Body of pancreas (tissue), 4 donors: ENCODE measurements around the gene PHLDB3. TPM values are rescaled to one million over a fixed set of nuclear protein-coding genes. Genes with fewer than 3 reads are reported as not detected.

Experiments
- ATAC-seq: fragments of 150-250 bp; one replicate; pipeline ENCODE4 v1.9.1; 2016
- DNase-seq, 4 donors: peaks; one replicate each; pipeline ENCODE4 v3.0.0-alpha.2; 2019
- H3K27ac ChIP-seq, 4 donors: fragments of 200-600 bp; sonication (generic); 1 replicate in 3 of 4; 2 replicates in 1 of 4; pipeline versions ENCODE4 v1.5.1 to v1.6.1; 2016 to 2019; ENCODE audit warnings: mild to moderate bottlenecking in 1 of 4, mixed read lengths in 1 of 4, moderate library complexity in 1 of 4
- H3K27me3 ChIP-seq, 2 donors: fragments of 200-600 bp; sonication (generic); one replicate each; pipeline ENCODE4 v1.6.0; 2016; ENCODE audit warnings: mild to moderate bottlenecking in 1 of 2
- H3K36me3 ChIP-seq, 2 donors: fragments of 200-600 bp; sonication (generic); replicated peaks in 1 of 2; 2 replicates each; pipeline ENCODE4 v1.5.1; 2016; ENCODE audit warnings: low read depth in 2 of 2; ENCODE audit not compliant: insufficient read depth in 1 of 2
- H3K4me1 ChIP-seq: fragments of 200-600 bp; sonication (generic); one replicate; pipeline ENCODE4 v1.6.0; 2016
- H3K4me3 ChIP-seq, 2 donors: fragments of 200-600 bp; sonication (generic); 1 replicate in 1 of 2; 2 replicates in 1 of 2; pipeline ENCODE4 v1.5.1; 2016 to 2019
- H3K9me3 ChIP-seq, 3 donors: fragments of 200-600 bp; sonication (generic); 1 replicate in 2 of 3; 2 replicates in 1 of 3; pipeline ENCODE4 v1.5.1; 2016
- POLR2A ChIP-seq, 3 donors: fragments of 450-650 bp; IDR thresholded peaks; one replicate each; pipeline ENCODE4 v1.6.1; 2016; ENCODE audit warnings: antibody characterized with exemption in 3 of 3, mild to moderate bottlenecking in 2 of 3
- WGBS, 2 donors: methylation state at CpG; one replicate each; pipeline ENCODE4 v1.1.5; 2017; 5-methylcytosine and 5-hydroxymethylcytosine counted together
- intact Hi-C: fragments of 100-400 bp; cut with DNase I; formaldehyde crosslinking; loops from one replicate; pipeline ENCODE4 v1.15.1; 2023
- total RNA-seq, 2 donors: library from RNA; depleted of rRNA; stranded (reverse); fragments of >200 nt; gene quantifications; one replicate each; pipeline ENCODE4 v1.1.0, GENCODE V29; 2016
- TF ChIP-seq, protein P1 (sequence below), 7 experiments: fragments of 450-650 bp in 4 of 7; fragments of 200-600 bp in 3 of 7; sonication (generic) in 3 of 7; IDR thresholded peaks; one replicate each; pipeline ENCODE4 v1.5.1; 2016 to 2019; ENCODE audit warnings: antibody characterized with exemption in 7 of 7

Gene PHLDB3
- total RNA-seq, 2 donors from 2014 or later, result 14.5 to 16.9 TPM

DNA sequence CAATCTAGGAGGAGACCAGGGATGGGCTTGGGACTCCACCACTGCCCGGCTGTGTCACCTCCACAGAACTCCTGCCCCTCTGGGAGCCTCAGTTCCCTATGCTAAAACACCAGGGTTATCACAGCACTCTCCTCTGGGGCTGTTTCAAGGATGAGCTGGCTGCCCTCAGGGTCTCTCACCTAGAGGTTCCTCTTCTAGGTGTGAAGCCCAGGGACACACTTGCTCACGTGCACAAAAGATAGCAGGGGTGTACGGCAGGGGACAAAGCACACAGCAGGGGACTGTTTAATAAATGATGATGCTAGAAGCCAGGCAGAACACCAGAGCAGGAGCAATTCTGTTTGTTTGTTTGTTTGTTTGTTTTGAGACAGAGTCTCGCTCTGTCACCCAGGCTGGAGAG, 22.4 kb downstream of the PHLDB3 start:
- no peaks in the 10 kb centered on the region for H3K27me3 ChIP-seq
- TF ChIP-seq POLR2A (IDR thresholded peaks at IDR 0.05), result no peak
- TF ChIP-seq, protein P1, sequence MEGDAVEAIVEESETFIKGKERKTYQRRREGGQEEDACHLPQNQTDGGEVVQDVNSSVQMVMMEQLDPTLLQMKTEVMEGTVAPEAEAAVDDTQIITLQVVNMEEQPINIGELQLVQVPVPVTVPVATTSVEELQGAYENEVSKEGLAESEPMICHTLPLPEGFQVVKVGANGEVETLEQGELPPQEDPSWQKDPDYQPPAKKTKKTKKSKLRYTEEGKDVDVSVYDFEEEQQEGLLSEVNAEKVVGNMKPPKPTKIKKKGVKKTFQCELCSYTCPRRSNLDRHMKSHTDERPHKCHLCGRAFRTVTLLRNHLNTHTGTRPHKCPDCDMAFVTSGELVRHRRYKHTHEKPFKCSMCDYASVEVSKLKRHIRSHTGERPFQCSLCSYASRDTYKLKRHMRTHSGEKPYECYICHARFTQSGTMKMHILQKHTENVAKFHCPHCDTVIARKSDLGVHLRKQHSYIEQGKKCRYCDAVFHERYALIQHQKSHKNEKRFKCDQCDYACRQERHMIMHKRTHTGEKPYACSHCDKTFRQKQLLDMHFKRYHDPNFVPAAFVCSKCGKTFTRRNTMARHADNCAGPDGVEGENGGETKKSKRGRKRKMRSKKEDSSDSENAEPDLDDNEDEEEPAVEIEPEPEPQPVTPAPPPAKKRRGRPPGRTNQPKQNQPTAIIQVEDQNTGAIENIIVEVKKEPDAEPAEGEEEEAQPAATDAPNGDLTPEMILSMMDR (IDR thresholded peaks at IDR 0.05), result no peak
- H3K9me3 ChIP-seq, result no peaks in the 10 kb centered on the region
- H3K36me3 ChIP-seq, result no peaks in the 10 kb centered on the region
- intact Hi-C loops, result no loop called here
- ATAC-seq (no peak), DNase-seq (no peak)
- H3K27ac ChIP-seq, result no peak overlapping the region
- H3K4me1 ChIP-seq, result no peaks in the 10 kb centered on the region
- 87 to 89% methylated on average over 3 to 4 of the region's 4 CpGs for WGBS, 2 donors
- H3K4me3 ChIP-seq, result no peak overlapping the region

DNA sequence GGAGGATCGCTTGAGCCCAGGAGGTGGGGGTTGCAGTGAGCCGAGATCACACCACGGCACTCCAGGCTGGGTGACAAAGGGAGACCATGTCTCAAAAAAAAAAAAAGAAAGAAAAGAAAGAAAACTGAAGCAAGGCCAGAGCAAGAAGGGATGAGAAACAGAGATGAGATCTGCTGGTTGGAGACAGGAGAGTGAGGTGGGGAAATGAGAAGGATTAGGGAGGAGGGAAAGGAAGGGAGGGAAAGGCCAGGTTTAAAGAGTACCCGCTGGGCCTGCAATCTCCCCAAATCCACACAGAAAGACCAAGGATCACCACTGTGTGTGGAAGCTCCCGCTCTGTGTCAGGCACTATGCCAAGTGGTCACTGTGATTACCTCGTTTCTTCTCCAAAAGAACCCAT, 22.8 kb downstream of the PHLDB3 start:
- no peak for ATAC-seq
- Histone ChIP-seq H3K27me3 (no peaks in the 10 kb centered on the region), H3K27ac (no peak overlapping the region), H3K36me3 (no peaks in the 10 kb centered on the region), H3K9me3 (no peaks in the 10 kb centered on the region), H3K4me1 (no peaks in the 10 kb centered on the region), H3K4me3 (no peak overlapping the region)
- 83 to 90% methylated on average over 6 of the region's 6 CpGs for WGBS, 2 donors
- no peak for DNase-seq
- TF ChIP-seq, protein P1 (IDR thresholded peaks at IDR 0.05), result no peak
- TF ChIP-seq POLR2A (IDR thresholded peaks at IDR 0.05), result no peak
- intact Hi-C loops, result no loop called here

DNA sequence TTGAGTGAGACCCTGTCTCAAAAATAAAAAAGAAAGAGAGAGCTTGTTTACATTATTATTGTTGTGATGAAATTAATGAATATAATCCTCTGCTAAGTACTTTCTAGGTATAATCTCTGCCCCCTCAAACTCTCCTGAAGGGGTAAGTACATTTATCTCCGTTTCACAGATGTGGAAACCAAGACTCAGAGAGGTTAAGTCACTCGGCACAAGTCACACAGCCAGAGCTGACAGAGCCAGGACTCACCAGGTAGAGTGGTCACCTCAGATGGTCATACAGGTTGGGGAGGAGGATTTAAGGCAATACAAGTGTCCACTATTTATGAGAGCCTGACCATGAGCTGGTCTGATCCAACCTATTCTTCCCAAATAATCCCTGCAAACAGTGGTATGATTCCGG, 24.0 kb downstream of the PHLDB3 start:
- WGBS, 2 donors, result 94% methylated on average over 3 of the region's 3 CpGs
- Histone ChIP-seq H3K27ac (no peak overlapping the region), H3K27me3 (no peaks in the 10 kb centered on the region), H3K9me3 (no peaks in the 10 kb centered on the region), H3K4me3 (no peak overlapping the region), H3K4me1 (peaks cover 2% of the 10 kb centered on the region), H3K36me3 (no peaks in the 10 kb centered on the region)
- intact Hi-C loops, result no loop called here
- no peak for TF ChIP-seq POLR2A (IDR thresholded peaks at IDR 0.05)
- TF ChIP-seq, protein P1 (IDR thresholded peaks at IDR 0.05), result no peak
- DNase-seq (no peak), ATAC-seq (no peak)

DNA sequence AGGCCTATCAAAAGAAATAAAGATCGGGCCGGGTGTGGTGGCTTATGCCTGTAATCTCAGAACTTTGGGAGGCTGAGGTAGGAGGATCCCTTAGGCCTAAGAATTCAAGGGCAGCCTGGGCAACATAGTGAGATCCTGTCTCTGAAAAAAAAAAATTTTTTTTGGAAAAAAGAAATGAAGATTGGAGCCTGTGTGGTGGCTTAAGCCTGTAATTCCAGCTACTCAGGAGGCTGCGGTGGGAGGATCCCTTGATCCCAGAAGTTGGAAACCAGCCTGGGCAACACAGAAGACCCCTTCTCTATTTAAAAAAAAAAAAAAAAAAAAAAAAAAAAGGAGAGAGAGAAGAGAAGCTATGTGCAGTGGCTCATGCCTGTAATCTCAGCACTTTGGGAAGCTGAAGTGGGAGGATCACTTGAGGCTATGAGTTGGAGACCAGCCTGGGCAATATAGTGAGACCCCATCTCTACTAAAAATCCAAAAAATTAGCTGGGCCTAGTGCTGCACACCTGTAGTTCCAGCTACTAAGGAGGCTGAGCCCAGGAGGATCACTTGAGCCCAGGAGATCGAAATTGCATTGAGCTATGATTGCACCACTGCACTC, 24.5 kb downstream of the PHLDB3 start:
- Histone ChIP-seq H3K4me1 (peaks cover 7% of the 10 kb centered on the region), H3K27me3 (no peaks in the 10 kb centered on the region), H3K27ac (no peak overlapping the region), H3K36me3 (no peaks in the 10 kb centered on the region), H3K9me3 (no peaks in the 10 kb centered on the region), H3K4me3 (no peak overlapping the region)
- no peak for DNase-seq
- no peak for ATAC-seq
- intact Hi-C loops, result no loop called here
- 94 to 97% methylated on average over 3 to 4 of the region's 4 CpGs for WGBS, 2 donors
- TF ChIP-seq POLR2A (IDR thresholded peaks at IDR 0.05), result no peak
- TF ChIP-seq, protein P1 (IDR thresholded peaks at IDR 0.05), result no peak

DNA sequence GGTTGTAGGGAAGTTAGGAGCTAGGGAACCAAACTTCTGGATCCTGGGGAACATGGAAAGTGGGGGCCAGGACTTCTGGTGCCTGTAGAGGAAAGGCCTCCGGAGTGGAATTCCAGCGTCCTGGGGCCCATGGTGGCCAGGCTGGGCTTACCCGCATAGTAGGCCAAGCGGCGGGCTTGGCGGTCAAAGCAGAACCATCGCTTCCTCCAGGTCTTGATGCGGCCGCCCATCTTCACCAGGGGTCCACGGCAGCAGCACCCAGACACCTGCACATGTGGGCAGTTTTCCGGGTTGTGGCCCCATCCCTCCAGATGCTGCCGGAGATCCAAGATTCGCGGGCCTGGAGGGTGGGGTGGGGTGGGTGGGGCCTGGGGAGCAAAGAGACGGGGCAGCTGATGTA, 25.3 kb downstream of the PHLDB3 start:
- DNase-seq (no peak), ATAC-seq (no peak)
- Histone ChIP-seq H3K27me3 (no peaks in the 10 kb centered on the region), H3K36me3 (no peaks in the 10 kb centered on the region), H3K9me3 (no peaks in the 10 kb centered on the region), H3K27ac (no peak overlapping the region), H3K4me1 (peaks cover 15% of the 10 kb centered on the region), H3K4me3 (no peak overlapping the region)
- WGBS, 2 donors, result 92 to 96% methylated on average over 7 to 13 of the region's 15 CpGs
- no peak for TF ChIP-seq POLR2A (IDR thresholded peaks at IDR 0.05)
- TF ChIP-seq, protein P1 (IDR thresholded peaks at IDR 0.05), result no peak
- intact Hi-C loops, result no loop called here
